KOPT-K1 (cell line): Measurements from ENCODE around the gene RBMS3.
"Not testable (repeated sequence)": the region's sequence is repeated elsewhere in the genome, so short reads cannot be mapped to it uniquely, and the experiment has no call there.

Source experiments
- H3K27ac ChIP-seq: fragments of 200-600 bp; sonication (generic); 2 replicates; pipeline ENCODE4 v1.5.1; 2016; ENCODE audit warnings: antibody characterized with exemption, mild to moderate bottlenecking, low read depth, low read length; ENCODE audit not compliant: poor library complexity, severe bottlenecking
- H3K36me3 ChIP-seq: fragments of 200-600 bp; sonication (generic); 2 replicates; pipeline ENCODE4 v1.5.1; 2017; ENCODE audit warnings: antibody characterized with exemption, mild to moderate bottlenecking, low read length, moderate library complexity; ENCODE audit not compliant: insufficient read depth
- H3K9me3 ChIP-seq: fragments of 200-600 bp; sonication (generic); 2 replicates; pipeline ENCODE4 v1.5.1; 2017; ENCODE audit warnings: antibody characterized with exemption, low read length, mild to moderate bottlenecking; ENCODE audit not compliant: insufficient read depth, poor library complexity, severe bottlenecking

The RBMS3 gene

GRCh38 chr3:29360289-29360688 is 79.4 kb downstream of the RBMS3 start:
- not testable (repeated sequence) for H3K27ac ChIP-seq, H3K9me3 ChIP-seq, H3K36me3 ChIP-seq

- no peaks in the 10 kb centered on the region for H3K9me3 ChIP-seq
- no peak overlapping the region for H3K27ac ChIP-seq
- no peaks in the 10 kb centered on the region for H3K36me3 ChIP-seq
These were observed 82.2 kb downstream of the RBMS3 start for GRCh38 chr3:29363110-29363509.

GRCh38 chr3:29370021-29370420 is 89.2 kb downstream of the RBMS3 start:
- Histone ChIP-seq H3K27ac (no peak overlapping the region), H3K36me3 (no peaks in the 10 kb centered on the region), H3K9me3 (no peaks in the 10 kb centered on the region)

GRCh38 chr3:29370476-29371420 is 89.9 kb downstream of the RBMS3 start:
- H3K36me3 ChIP-seq, result no peaks in the 10 kb centered on the region
- H3K9me3 ChIP-seq, result no peaks in the 10 kb centered on the region
- H3K27ac ChIP-seq, result no peak overlapping the region

- no peaks in the 10 kb centered on the region for H3K9me3 ChIP-seq
- H3K27ac ChIP-seq, result no peak overlapping the region
- H3K36me3 ChIP-seq, result no peaks in the 10 kb centered on the region
These were observed 92.3 kb downstream of the RBMS3 start for GRCh38 chr3:29373131-29373680.

GRCh38 chr3:29374226-29374625 is 93.4 kb downstream of the RBMS3 start:
- Histone ChIP-seq H3K9me3 (no peaks in the 10 kb centered on the region), H3K27ac (no peak overlapping the region), H3K36me3 (no peaks in the 10 kb centered on the region)

GRCh38 chr3:29379097-29379496 is 98.2 kb downstream of the RBMS3 start:
- no peaks in the 10 kb centered on the region for H3K36me3 ChIP-seq
- H3K27ac ChIP-seq, result no peak overlapping the region
- no peaks in the 10 kb centered on the region for H3K9me3 ChIP-seq

- Histone ChIP-seq H3K27ac (no peak overlapping the region), H3K36me3 (no peaks in the 10 kb centered on the region), H3K9me3 (no peaks in the 10 kb centered on the region)
These were observed 100.7 kb downstream of the RBMS3 start for GRCh38 chr3:29381595-29381994.

GRCh38 chr3:29382409-29382808 is 101.5 kb downstream of the RBMS3 start:
- Histone ChIP-seq H3K9me3 (no peaks in the 10 kb centered on the region), H3K27ac (no peak overlapping the region), H3K36me3 (no peaks in the 10 kb centered on the region)

GRCh38 chr3:29382845-29383244 is 102.0 kb downstream of the RBMS3 start:
- Histone ChIP-seq H3K27ac (no peak overlapping the region), H3K36me3 (no peaks in the 10 kb centered on the region), H3K9me3 (no peaks in the 10 kb centered on the region)

- H3K9me3 ChIP-seq, result no peaks in the 10 kb centered on the region
- no peak overlapping the region for H3K27ac ChIP-seq
- H3K36me3 ChIP-seq, result no peaks in the 10 kb centered on the region
These were observed 103.8 kb downstream of the RBMS3 start for GRCh38 chr3:29384640-29385039.

GRCh38 chr3:29385046-29385830 is 104.4 kb downstream of the RBMS3 start:
- Histone ChIP-seq H3K36me3 (no peaks in the 10 kb centered on the region), H3K27ac (no peak overlapping the region), H3K9me3 (no peaks in the 10 kb centered on the region)

- Histone ChIP-seq H3K9me3 (no peaks in the 10 kb centered on the region), H3K36me3 (no peaks in the 10 kb centered on the region), H3K27ac (no peak overlapping the region)
These were observed 108.5 kb downstream of the RBMS3 start for GRCh38 chr3:29389362-29389761.

GRCh38 chr3:29392625-29393388 is 111.9 kb downstream of the RBMS3 start:
- no peaks in the 10 kb centered on the region for H3K9me3 ChIP-seq
- H3K36me3 ChIP-seq, result no peaks in the 10 kb centered on the region
- H3K27ac ChIP-seq, result no peak overlapping the region

GRCh38 chr3:29393946-29394345 is 113.1 kb downstream of the RBMS3 start:
- not testable (repeated sequence) for H3K36me3 ChIP-seq, H3K27ac ChIP-seq, H3K9me3 ChIP-seq
